Muscle of arm (tissue), 12 donors: ENCODE measurements around the gene PRKAG3. TPM values are rescaled to one million over a fixed set of nuclear protein-coding genes. Genes with fewer than 3 reads are reported as not detected.

Experiments used
- DNase-seq: peaks from one replicate; pipeline ENCODE4 v3.0.0-alpha.2; 2013
- polyA plus RNA-seq, 12 donors: library from polyadenylated mRNA; unstranded; fragments of 120-200 nt; gene quantifications; one replicate each; pipeline ENCODE4 v1.2.1, GENCODE V29; 2013; ENCODE audit not compliant: insufficient read length in 12 of 12

The PRKAG3 gene
- polyA plus RNA-seq, 12 donors, result 7.4 to 35.9 (median 25.3) TPM; not detected in 1

DNA sequence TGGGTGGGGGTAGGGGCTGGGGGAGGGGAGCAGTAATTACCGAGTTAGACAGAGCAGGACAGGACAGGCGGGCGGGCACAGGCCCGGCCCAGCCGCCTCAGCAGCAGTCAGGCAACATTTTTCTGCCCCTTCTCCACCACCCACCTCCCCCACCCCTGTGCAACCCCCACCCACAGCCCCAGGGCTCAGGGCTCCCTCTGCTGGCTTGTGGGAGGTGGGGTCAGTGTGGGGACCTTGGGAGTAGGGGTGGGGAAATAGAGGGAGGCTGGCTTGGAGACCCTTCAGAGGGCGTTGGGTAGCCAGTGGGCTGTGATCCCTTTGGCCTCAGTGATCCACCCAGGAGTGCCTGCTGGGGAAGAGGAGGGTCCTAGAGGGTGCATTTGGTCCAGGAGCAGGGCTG, 34.4 kb upstream of the PRKAG3 start:
- no peak for DNase-seq

GRCh38 chr2:218865396-218865795, 33.8 kb upstream of the PRKAG3 start:
- no peak for DNase-seq

GRCh38 chr2:218863021-218863520, 31.5 kb upstream of the PRKAG3 start:
- DNase-seq, result no peak

DNA sequence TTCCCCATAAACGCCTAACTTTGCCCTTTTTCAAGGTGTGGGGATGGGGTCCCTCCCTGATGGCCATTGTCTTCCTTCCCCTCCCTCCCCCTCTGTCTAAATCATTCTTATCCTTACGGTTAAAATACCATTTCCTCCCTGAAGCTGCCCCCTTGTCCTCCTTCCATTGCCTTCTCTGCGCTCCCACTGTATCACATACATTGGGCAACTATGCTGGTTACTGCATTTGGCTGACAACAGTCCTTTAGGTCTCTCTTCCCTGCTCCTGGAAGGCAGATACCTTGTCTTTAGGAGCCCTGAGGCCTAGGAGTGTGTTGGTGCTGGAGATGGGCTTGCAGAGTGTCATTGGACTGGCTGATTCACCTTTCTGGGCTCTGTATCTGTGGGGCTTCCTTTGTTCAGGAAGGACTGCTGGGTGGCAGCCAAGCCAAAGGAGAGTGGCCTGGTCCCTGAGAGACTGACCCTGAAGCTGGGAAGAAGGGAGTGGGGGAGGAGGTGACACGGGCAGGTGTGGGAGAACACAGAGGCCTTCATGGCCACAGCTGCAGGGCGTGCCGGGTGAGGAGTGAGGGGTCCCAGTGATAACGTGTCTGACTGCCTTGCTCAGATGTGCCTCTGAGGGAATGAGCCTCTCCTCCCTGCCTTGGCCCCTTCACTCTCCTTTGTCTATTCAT, 30.2 kb upstream of the PRKAG3 start:
- no peak for DNase-seq

DNA sequence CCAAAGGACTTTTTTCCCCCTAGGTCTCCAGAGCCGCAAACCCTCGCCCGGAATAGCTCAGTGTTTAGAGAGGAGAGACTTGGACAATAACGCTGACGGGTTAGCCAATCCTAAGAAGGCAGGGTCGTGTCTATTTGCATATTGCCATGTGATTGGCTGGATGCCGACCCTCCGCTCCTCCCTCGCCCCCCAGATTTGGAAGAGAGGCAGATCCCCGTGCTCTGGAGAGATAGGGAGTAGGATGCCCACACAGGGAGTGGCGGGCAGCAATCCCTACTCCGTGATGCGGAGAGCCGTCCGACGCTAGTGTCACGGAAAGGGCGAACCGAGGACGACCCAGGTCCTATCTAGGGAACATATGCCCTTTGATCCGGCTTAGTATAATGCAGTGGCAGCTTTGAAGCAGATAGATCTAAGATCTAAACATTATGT, 29.4 kb upstream of the PRKAG3 start:
- DNase-seq, result peak; percentile 58

DNA sequence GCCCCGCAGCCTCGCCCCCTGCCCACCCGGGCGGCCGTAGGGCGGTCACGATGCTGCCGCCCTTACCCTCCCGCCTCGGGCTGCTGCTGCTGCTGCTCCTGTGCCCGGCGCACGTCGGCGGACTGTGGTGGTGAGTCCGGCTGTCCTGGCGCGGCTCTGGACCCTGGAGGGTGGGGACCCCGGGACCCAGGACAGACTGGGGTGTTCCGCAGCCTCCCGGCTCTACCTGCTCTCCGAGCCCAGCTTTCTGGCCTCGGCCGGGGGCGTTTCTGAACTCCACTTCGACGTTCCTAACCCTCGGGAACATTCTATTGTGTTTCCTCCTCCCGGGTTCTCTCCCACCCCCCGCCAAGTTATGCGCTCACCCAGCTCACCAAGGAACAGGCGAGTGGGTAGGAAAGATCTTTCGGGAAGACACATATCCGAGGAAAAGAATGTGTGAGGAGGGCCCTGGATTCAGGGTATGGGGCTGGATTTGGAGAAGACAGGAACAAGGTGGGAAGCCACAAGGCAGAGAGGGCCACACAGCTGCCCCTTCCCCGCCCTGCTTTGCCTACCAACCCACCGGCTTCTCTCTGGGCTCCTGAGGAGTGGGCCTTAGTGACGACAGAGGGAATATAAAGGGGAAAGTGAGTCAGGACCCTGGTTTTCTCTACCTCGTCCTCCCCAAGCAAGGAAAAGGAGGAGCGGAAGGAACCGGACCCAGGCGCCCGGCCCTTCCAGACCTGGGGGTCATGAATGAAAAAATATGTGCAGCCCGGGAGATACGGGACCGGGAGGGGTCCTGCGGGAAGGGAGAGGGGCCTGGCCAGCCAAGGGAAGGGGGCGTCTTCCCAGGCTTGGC, 28.6 kb upstream of the PRKAG3 start:
- no peak for DNase-seq

DNA sequence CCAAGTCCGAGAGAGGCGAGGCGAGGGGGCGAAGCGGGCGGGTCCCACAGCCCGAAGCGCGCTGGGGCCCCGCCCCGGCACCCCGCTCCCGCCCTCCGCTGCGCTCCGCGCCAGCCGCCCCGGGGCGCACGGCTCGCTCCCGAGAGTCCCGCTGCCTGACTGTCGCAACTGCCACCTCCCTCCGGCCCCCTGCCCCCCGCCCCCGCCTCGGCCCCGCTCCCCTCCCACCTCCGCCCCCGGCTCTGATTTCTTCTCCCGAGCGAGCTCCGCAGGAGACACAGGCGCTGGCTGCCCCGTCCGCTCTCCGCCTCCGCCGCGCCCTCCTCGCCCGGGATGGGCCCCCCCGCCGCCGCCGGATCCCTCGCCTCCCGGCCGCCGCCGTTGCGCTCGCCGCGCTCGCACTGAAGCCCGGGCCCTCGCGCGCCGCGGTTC, 28.0 kb upstream of the PRKAG3 start, which contains the start of gene WNT6:
Gene WNT6, plus strand, starts transcription at position 250 of the 432 bp plus-strand sequence. CDS start 233 bp downstream, outside the sequence.
- no peak for DNase-seq

DNA sequence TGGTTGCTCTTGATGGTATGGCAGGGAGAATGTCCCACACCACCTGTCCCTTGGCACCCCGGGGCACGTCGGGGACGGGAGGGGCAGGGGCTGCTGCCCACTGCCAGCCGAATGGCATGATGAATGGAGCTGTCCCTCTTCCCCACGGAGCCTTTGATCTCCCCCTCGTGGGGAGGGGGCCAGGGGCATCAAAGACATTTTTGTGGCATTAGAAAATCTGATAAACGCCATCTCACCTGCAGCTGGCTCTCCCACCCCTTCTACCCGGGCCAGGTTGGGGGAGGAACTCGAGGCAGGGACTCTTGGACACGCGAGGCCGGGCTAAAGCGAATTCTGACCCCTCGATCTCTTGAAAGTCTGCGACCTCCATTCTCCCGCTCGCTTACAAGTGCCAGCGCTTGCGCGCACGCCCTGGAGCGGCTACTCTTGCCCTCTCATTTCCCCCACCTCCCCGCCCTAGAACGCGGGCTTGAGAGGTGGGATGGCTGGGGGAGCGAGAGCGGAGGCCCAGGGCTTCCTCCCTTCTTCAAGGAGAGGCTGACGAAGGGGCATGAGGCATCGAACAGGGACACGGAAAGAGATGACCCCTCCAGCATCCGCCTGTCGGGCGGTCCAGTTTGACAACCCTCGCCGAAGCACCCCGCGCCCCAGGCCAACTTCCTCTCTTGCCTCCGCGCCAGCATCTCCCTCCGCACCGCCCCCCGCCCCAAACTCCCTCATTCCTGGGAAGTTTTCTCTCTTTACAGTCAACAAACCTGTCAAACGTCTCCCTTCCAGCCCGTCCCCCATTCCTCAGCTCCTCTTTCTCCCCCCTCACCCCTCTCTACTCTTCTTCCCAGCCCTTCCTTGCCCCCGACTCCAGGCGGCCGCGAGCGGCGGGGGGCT, 27.3 kb upstream of the PRKAG3 start:
- DNase-seq, result no peak

DNA sequence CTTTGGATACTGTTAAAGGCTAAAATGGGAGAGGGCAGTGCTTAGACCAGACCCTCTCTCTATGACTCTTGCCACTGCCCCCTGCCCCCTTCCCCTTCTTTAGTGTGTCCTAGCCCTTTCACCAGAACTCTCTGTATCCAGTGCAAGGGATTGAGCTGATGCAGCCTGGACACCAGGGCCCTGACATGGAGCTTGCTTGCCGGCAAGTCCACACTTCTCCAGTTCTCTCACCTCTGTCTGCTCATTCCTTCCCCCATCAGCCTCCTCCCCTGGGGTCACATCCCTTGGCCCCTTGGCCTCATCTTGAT, 26.5 kb upstream of the PRKAG3 start:
- DNase-seq, result no peak

- DNase-seq, result no peak
Observed at GRCh38 chr2:218857371-218858137, 26.0 kb upstream of the PRKAG3 start.

DNA sequence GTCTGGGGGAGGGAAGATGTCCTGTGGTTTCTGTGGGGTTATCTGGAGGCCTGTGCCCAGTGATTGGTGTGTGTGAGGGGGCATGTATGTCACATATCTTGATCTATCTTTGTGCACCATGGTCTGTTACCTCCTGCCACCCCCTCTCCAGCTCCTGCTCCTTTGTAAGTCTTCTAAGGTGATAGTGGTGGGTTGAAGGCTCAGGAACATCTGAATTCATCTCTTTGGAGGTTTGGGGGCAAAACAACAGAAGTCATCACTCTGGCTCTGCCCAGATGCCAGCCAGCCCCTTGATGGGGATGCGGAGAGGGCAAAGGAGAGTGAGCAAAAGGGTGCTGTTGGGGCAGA, 25.3 kb upstream of the PRKAG3 start:
- no peak for DNase-seq

DNA sequence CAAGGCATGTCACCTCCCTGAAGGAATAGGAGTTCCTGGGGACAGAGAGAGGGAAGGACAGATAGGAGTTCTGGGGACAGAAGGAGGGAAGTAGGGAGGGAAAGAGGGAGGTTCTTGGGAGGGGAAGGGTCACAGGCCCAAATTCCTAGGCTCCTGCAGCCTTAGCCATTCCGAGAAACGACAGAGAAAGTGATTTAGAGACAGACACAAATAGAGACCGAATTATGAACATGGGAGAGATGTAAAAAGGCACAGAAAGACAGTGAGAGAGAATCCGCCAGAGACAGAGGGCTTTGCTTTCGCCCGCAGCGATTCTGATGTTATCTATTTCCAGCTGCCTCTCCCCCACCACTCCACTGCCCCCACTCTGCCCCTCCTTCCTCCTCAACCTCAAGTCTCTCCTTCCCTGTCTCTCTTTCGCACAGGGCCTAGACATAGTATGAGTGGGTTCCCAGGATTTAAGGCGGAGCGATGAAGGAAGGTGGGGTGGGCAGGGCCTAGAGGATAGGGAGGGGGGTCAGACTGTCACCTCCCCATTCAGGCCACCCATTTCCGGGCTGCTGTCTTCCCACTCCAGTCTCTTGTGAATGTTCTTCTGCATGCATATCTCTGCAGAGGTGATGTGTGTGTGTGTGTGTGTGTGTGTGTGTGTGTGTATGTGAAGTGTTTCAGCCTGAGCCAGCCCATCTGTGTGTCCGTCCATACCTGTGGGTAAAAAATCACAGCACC, 24.7 kb upstream of the PRKAG3 start:
- DNase-seq, result no peak

- DNase-seq, result no peak
Observed at GRCh38 chr2:218855305-218856166, 23.9 kb upstream of the PRKAG3 start.

- DNase-seq, result no peak
Observed at GRCh38 chr2:218854860-218855259, 23.3 kb upstream of the PRKAG3 start.

DNA sequence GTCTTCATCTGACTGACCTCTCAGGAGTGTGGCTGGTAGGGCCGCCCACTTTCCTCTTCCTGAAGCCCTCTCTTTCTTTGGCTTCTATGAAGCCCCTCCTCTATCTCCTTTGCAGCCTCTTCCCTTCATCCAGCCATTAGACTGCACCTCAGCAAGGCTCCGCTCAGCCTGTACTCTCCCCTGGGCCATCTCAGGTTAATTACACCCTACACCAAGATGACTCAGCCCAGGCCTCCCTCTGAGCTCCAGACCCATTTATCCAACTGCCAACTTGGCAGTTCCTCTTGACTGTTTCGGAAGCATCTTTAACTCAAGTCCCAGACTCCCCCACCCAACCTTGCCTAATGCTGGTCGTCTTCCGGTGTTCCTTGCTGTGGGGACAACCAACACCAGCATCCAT, 22.2 kb upstream of the PRKAG3 start:
- DNase-seq, result no peak

GRCh38 chr2:218852911-218853667, 21.5 kb upstream of the PRKAG3 start:
- DNase-seq, result peak; percentile 36

GRCh38 chr2:218851286-218851685, 19.7 kb upstream of the PRKAG3 start:
- DNase-seq, result no peak

GRCh38 chr2:218850796-218851195, 19.2 kb upstream of the PRKAG3 start:
- DNase-seq, result no peak

DNA sequence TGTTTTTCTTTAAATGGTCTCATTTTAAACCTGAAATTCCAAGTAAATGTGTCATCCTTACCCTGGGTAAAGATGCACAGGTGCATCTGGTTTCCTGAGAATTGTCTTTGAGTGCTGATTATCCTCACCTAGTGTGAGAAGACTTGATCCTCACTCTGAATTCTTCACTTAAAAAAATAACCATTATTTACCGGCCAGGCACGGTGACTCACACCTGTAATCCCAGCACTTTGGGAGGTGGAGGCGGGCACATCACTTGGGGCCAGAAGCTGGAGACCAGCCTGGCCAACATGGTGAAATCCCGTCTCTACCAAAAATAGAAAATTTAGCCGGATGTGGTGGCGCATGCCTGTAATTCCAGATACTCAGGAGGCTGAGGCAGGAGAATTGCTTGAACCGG, 18.1 kb upstream of the PRKAG3 start:
- DNase-seq, result no peak
